ENCODE results near the gene EMX2.
A peak's percentile ranks its signal among the peaks of the same experiment; 100 is the strongest.
"Not testable (repeated sequence)": the region's sequence is repeated elsewhere in the genome, so short reads cannot be mapped to it uniquely, and the experiment has no call there.

Gene EMX2

GRCh38 chr10:117542706-117543224, at the start of gene EMX2:
Gene EMX2 (plus strand): TSS chr10:117542746. CDS start chr10:117543268, 522 bp downstream.
- DNase-seq = no peak

- no peak for DNase-seq
Observed at GRCh38 chr10:117496031-117496430, 46.5 kb upstream of the EMX2 start.

GRCh38 chr10:117496616-117497028, 45.9 kb upstream of the EMX2 start:
- DNase-seq = peak; percentile 71

- DNase-seq = no peak
Observed at GRCh38 chr10:117497736-117498135, 44.8 kb upstream of the EMX2 start.

GRCh38 chr10:117499248-117500105, 43.1 kb upstream of the EMX2 start:
- no peak for DNase-seq

- no peak for DNase-seq
Observed at GRCh38 chr10:117500456-117500855, 42.1 kb upstream of the EMX2 start.

GRCh38 chr10:117501460-117502035, 41.0 kb upstream of the EMX2 start:
- no peak for DNase-seq

GRCh38 chr10:117502421-117503243, 39.9 kb upstream of the EMX2 start:
- DNase-seq = no peak

GRCh38 chr10:117503244-117504205, 39.0 kb upstream of the EMX2 start:
- DNase-seq = no peak

GRCh38 chr10:117504562-117504961, 38.0 kb upstream of the EMX2 start:
- DNase-seq = no peak

- DNase-seq = not testable (repeated sequence)
Observed at GRCh38 chr10:117507081-117507480, 35.5 kb upstream of the EMX2 start.

- no peak for DNase-seq
Observed at GRCh38 chr10:117509573-117509972, 33.0 kb upstream of the EMX2 start.

- no peak for DNase-seq
Observed at GRCh38 chr10:117511601-117512390, 30.8 kb upstream of the EMX2 start.

GRCh38 chr10:117514971-117515370, 27.6 kb upstream of the EMX2 start:
- no peak for DNase-seq

GRCh38 chr10:117516681-117517080, 25.9 kb upstream of the EMX2 start:
- no peak for DNase-seq

GRCh38 chr10:117518246-117518645, 24.3 kb upstream of the EMX2 start:
- no peak for DNase-seq

- no peak for DNase-seq
Observed at GRCh38 chr10:117519286-117519685, 23.3 kb upstream of the EMX2 start.

GRCh38 chr10:117519879-117520278, 22.7 kb upstream of the EMX2 start:
- DNase-seq = no peak

- no peak for DNase-seq
Observed at GRCh38 chr10:117530791-117531190, 11.8 kb upstream of the EMX2 start.

- DNase-seq = no peak
Observed at GRCh38 chr10:117531371-117532002, 11.1 kb upstream of the EMX2 start.

GRCh38 chr10:117532003-117532385, 10.6 kb upstream of the EMX2 start:
- no peak for DNase-seq
